GM21423 (cell line): Measurements from ENCODE around the gene FREM2.

Experiments used
- ATAC-seq: cut with Tn5 transposase; IDR thresholded peaks from one replicate; pipeline ENCODE4 v1.9.1; 2021; ENCODE audit warnings: mild to moderate bottlenecking, moderate library complexity; ENCODE audit not compliant: unreplicated experiment

Gene FREM2

GRCh38 chr13:38687246-38688229, 661 bp downstream of the FREM2 start:
- ATAC-seq: no peak

DNA sequence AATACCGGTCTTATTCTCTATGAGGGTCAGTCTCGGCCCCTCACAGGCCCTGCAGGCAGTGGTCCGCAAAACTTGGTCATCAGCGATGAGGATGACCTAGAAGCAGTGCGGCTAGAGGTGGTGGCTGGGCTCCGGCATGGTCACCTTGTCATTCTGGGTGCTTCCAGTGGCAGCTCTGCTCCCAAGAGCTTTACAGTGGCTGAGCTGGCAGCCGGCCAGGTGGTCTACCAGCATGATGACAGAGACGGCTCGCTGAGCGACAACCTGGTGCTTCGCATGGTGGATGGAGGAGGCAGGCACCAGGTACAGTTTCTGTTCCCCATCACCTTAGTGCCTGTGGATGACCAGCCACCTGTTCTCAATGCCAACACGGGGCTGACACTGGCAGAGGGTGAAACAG, 1.8 kb downstream of the FREM2 start:
- no peak for ATAC-seq

- ATAC-seq: no peak
Observed at GRCh38 chr13:38690231-38690630, 3.4 kb downstream of the FREM2 start.

DNA sequence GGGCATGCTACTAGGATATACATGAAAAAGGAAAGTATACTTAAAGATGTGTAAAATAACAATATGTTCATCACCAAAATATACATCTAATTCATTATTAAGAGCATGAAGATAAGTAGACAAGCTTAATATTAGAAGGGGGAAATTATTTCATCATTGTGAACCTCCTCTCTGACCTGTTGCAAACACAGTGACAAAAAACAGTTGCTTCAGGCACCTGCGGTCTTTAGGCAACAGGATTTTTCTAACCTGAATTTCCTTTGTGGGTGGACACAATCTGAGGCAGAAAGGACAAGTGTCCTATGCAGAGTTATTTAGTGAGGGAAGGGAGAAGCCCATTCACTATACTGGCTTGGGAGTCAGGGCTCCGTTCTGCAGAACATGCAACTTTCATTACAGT, 6.3 kb downstream of the FREM2 start:
- ATAC-seq: no peak

GRCh38 chr13:38693641-38694040, 6.8 kb downstream of the FREM2 start:
- no peak for ATAC-seq

DNA sequence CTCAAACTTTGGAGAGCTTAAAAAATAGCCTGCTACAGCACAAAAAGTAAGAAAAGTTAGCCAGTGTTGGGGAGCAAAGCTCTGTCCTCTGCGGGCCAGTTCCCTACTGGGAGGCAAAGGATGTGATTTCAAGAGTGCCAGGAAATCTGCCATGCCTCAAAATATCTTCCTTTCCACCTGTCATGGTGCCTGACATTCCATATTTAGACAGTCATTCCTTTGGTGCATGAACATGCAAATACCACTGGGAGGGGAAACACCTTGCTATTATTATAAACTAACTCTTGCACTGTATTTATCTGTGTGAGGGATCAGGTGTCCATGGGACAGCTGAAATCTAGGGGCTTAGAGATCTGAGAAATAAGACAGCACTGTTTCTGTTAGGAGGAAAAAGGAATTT, 10.3 kb downstream of the FREM2 start:
- no peak for ATAC-seq

- no peak for ATAC-seq
Observed at GRCh38 chr13:38697628-38698333, 10.9 kb downstream of the FREM2 start.

GRCh38 chr13:38700051-38700450, 13.2 kb downstream of the FREM2 start:
- ATAC-seq: no peak

GRCh38 chr13:38702669-38703068, 15.8 kb downstream of the FREM2 start:
- ATAC-seq: no peak

GRCh38 chr13:38703255-38703654, 16.4 kb downstream of the FREM2 start:
- no peak for ATAC-seq

DNA sequence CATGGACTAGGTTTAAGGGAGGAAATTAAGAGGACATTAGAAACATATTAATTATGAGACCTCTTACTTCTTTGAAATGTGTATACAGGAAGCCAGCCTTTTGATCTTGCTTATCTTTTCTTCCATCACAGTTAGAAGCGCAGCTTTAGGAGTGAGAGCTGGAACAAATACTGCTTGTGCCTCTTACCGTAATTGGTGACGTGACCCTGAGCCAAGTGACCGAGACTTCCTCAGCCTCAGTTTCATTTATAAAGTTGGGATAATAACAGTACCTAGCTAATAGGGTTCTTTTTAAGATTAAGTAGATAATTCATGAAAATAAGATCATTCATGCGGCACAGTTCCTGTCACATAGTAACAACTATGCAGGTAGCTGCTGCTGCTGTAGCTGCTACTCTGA, 18.5 kb downstream of the FREM2 start:
- no peak for ATAC-seq

DNA sequence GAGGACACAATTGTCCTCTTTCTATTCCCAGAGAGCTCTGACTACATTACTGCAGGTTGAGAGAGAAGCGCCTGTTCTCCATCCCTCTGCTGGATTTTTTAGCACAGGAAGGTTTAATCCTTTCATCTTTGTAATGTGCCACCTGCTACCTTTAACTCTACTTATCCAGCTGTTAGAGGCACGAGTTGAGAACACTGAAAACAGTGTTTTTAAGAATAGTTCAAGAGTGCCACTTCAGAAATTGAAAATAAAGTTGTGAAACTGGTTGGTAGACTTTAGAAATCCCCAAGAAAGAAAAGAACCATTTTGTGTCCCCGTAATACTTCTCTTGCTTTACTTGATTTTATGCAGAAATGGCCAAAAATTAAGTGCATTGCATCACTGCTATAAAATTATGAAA, 20.6 kb downstream of the FREM2 start:
- no peak for ATAC-seq

DNA sequence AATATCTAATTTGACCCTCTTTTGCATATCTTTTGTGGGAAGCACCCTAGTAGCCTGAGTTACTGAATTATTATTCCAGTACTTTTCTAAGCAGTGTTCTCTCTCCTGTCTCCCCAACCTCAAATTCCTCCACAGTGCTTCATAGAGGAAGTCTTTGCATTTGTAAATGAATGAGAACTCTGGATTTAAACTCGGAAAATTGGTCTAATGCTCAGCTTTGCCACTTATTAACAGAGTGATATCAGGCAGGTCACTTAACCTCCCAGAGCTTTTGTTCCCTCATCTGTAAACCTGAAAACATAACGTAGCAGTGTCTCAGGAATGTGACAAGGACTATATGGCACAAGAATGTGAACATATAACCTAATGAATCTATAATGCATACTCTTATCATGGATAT, 26.2 kb downstream of the FREM2 start:
- ATAC-seq: no peak

GRCh38 chr13:38718374-38718773, 31.5 kb downstream of the FREM2 start:
- no peak for ATAC-seq

- no peak for ATAC-seq
Observed at GRCh38 chr13:38730332-38730731, 43.5 kb downstream of the FREM2 start.

DNA sequence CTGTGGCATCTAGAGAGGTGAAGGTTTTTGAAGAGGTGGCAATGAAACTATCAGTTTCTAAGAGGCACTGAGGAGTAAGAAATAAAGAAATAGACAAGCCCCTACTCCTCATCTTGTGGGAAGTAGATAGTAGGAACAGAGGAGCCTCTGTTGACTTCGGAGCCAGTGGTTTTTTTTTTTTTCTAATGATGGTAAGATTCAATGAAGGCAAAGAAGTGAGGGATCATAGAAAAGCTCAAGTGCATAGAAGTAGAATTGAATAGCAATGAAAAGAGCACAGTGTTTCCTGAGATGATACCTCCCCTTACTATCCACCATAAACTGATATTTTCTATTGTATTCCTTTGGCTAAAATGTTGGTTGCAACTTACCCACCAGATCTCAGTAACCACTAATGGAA, 46.3 kb downstream of the FREM2 start:
- no peak for ATAC-seq

- ATAC-seq: no peak
Observed at GRCh38 chr13:38735665-38736440, 49.0 kb downstream of the FREM2 start.

DNA sequence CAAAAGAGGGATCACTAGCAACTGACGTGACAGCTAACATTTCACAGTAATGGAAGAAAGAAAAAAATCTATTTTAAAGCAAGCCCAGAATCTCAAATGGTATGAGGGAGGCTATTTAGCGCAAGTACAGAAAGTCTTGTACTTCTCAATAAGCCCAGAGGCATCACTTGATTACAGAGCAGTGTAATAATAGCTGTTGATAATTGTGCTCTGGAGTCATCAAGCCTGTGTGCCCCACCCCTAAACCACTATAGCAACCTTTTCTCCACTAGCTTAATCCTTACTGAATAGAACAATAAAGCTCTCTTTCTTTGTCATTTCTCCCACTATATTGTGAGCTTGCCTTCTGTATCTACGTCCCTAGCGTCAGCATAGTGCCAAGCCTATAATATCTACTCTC, 56.6 kb downstream of the FREM2 start:
- no peak for ATAC-seq

DNA sequence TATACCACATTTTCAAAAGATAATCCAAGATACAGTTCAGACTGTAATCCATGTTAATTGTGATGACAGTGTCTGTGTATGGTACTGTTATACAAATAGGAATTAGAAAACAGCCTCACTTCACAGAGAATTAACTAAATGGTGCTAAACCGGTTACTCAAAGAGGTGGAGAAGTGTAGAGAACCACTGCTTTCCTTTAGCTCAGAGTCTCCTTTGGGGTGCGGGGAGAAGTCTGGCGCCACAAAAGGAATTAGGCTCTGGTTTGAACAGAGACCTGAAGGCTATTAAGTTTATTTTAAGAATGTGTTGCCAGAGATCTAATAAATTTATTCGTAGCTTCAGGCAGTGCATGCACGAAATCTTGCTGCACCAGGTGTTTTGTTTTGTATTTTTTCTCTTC, 65.8 kb downstream of the FREM2 start:
- ATAC-seq: no peak

DNA sequence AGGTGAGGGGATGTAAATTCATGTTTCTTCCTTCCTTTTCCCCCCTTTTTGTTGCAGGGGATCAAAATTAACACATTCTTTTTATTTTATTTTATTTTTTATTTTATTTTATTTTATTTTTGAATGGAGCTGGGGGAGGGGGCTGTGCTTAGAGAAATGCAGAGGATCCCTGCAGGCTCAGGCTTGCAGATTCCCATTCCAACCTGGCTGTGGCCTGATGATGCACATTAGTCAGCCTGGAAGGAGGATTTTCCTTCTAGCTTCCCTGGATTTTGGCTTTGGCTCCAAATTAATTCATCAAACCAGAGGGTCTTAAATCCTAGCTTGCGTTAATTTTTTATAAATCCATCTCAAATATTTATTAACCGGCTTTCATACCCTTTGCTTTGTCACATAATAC, 67.0 kb downstream of the FREM2 start:
- no peak for ATAC-seq

- no peak for ATAC-seq
Observed at GRCh38 chr13:38755793-38756192, 68.9 kb downstream of the FREM2 start.
